HepG2 (cell line): Measurements from ENCODE around the gene ATG16L2. TPM values are rescaled to one million over a fixed set of nuclear protein-coding genes. Genes with fewer than 3 reads are reported as not detected.

Source experiments
- ATAC-seq: fragments of 200-7000 bp; cut with Tn5 transposase; 3 replicates; pipeline ENCODE4 v1.9.1; 2020; ENCODE audit warnings: mild to moderate bottlenecking, moderate library complexity
- BruUV-seq: library from RNA; stranded (reverse); fragments of 400-500 nt; replicated peaks from 2 replicates; lab custom pipeline; 2021; lab: Mats Ljungman, UMichigan
- CTCF ChIA-PET: fragments of 300-600 bp; formaldehyde crosslinking; extraction: SDS; loops from one replicate; lab custom pipeline; 2021; ENCODE audit warnings: low total read pairs, inconsistent platforms, low intra/inter-chr PET ratio; lab: Yijun Ruan, JAX
- POLR2A ChIA-PET: fragments of 350-600 bp; sonication (Branson Sonifier 250); formaldehyde crosslinking; loops from one replicate; lab custom pipeline; 2020; ENCODE audit warnings: antibody characterized with exemption, inconsistent platforms; lab: Yijun Ruan, JAX
- DNase-seq: peaks from one replicate; pipeline ENCODE4 v3.0.0-alpha.2; 2015; ENCODE audit warnings: low spot score
- FAIRE-seq: peaks from 3 replicates; lab custom pipeline; 2011; peaks lifted over from hg19 to GRCh38; lab: Jason Lieb, UNC
- H2AFZ ChIP-seq: one replicate; pipeline ENCODE4 v1.6.1; 2011; ENCODE audit warnings: low read length, inconsistent platforms
- H3K27ac ChIP-seq: fragments of 300-600 bp; 3 replicates; pipeline ENCODE4 v1.8.0; 2011; ENCODE audit warnings: mixed run types, mild to moderate bottlenecking, mixed read lengths, low read length, inconsistent platforms; ENCODE audit not compliant: insufficient read depth; ENCODE audit errors: extremely low read length
- H3K27me3 ChIP-seq, 2 experiments: fragments of 200-600 bp in 1 of 2; 2 replicates in 1 of 2; 3 replicates in 1 of 2; pipeline versions ENCODE4 v1.6.0 to v1.8.0; 2011; ENCODE audit warnings: low read length in 2 of 2, mild to moderate bottlenecking in 2 of 2, moderate library complexity in 2 of 2, inconsistent platforms in 1 of 2; ENCODE audit not compliant: insufficient read depth in 2 of 2, control insufficient read depth in 1 of 2
- H3K36me3 ChIP-seq, 2 experiments: fragments of 200-600 bp in 1 of 2; replicated peaks in 1 of 2; 2 replicates in 1 of 2; 3 replicates in 1 of 2; pipeline versions ENCODE4 v1.5.1 to v1.8.0; 2011; ENCODE audit warnings: low read length in 2 of 2, inconsistent platforms in 1 of 2; ENCODE audit not compliant: insufficient read depth in 2 of 2, control insufficient read depth in 1 of 2
- H3K4me1 ChIP-seq: 2 replicates; pipeline ENCODE4 v1.5.1; 2012; ENCODE audit warnings: low read length, inconsistent platforms; ENCODE audit not compliant: insufficient read depth
- H3K4me2 ChIP-seq: 2 replicates; pipeline ENCODE4 v1.6.0; 2011; ENCODE audit warnings: low read depth, low read length, inconsistent platforms
- H3K4me3 ChIP-seq, 3 experiments: fragments of 200-600 bp in 1 of 3; sonication (generic), shearing (Covaris generic) in 1 of 3; replicated peaks in 1 of 3; 2 replicates each; pipeline ENCODE4 v1.5.1; 2011 to 2016; ENCODE audit warnings: low read length in 3 of 3, inconsistent platforms in 2 of 3, low read depth in 2 of 3, mild to moderate bottlenecking in 2 of 3, control low read depth in 1 of 3, mixed read lengths in 1 of 3; ENCODE audit not compliant: insufficient read depth in 1 of 3
- H3K79me2 ChIP-seq: one replicate; pipeline ENCODE4 v1.6.1; 2011; ENCODE audit warnings: low read length, inconsistent platforms; ENCODE audit not compliant: insufficient read depth
- H3K9ac ChIP-seq: 2 replicates; pipeline ENCODE4 v1.6.0; 2011; ENCODE audit warnings: mild to moderate bottlenecking, low read depth, low read length, inconsistent platforms; ENCODE audit not compliant: insufficient read depth
- H3K9me3 ChIP-seq: 2 replicates; pipeline ENCODE4 v1.5.1; 2012; ENCODE audit warnings: mild to moderate bottlenecking, low read length
- H4K20me1 ChIP-seq: 2 replicates; pipeline ENCODE4 v1.6.0; 2011; ENCODE audit warnings: inconsistent platforms, mild to moderate bottlenecking, low read length, moderate library complexity; ENCODE audit not compliant: insufficient read depth
- ATF2 ChIP-seq: sonication (generic); formaldehyde crosslinking; IDR thresholded peaks from 2 replicates; pipeline ENCODE4 v1.4.0; 2020; ENCODE audit warnings: missing genetic modification reagents
- MZF1 ChIP-seq: sonication (generic); formaldehyde crosslinking; IDR thresholded peaks from 2 replicates; pipeline ENCODE4 v1.8.1; 2023; ENCODE audit warnings: mild to moderate bottlenecking, missing genetic modification reagents, borderline replicate concordance
- TAF15 ChIP-seq: fragments of 200-400 bp; formaldehyde crosslinking; IDR thresholded peaks from one replicate; pipeline ENCODE4 v1.6.1; 2018; ENCODE audit warnings: mild to moderate bottlenecking, low read depth, low read length; ENCODE audit not compliant: poor library complexity, severe bottlenecking
- ZNF142 ChIP-seq: sonication (generic); formaldehyde crosslinking; IDR thresholded peaks from 2 replicates; pipeline ENCODE4 v1.4.0; 2020; ENCODE audit warnings: missing genetic modification reagents
- ZSCAN5A ChIP-seq: sonication (generic); formaldehyde crosslinking; IDR thresholded peaks from 2 replicates; pipeline ENCODE4 v1.8.0; 2022; ENCODE audit warnings: mild to moderate bottlenecking, missing genetic modification reagents, borderline replicate concordance
- WGBS: methylation state at CpG from one replicate; pipeline ENCODE4 v1.1.6; 2017; ENCODE audit warnings: low lambda C conversion rate; 5-methylcytosine and 5-hydroxymethylcytosine counted together
- in situ Hi-C: cut with HindIII; loops from 2 replicates; pipeline ENCODE4 v1.10.0; 2017; ENCODE audit warnings: low pct_unique_long_range_greater_than_20kb; ENCODE audit not compliant: extremely low pct_ligation_motif_present
- intact Hi-C: fragments of 100-400 bp; cut with micrococcal nuclease; formaldehyde crosslinking; loops from one replicate; pipeline ENCODE4 v1.10.0; 2022; ENCODE audit not compliant: unreplicated experiment
- polyA plus RNA-seq, 8 experiments: library from polyadenylated mRNA; depleted of rRNA in 3 of 8; stranded (reverse) in 7 of 8; unstranded in 1 of 8; fragments of >200 nt; fragmentation: Illumina TruSeq in 4 of 8; extraction: Trizol in 4 of 8; gene quantifications; 2 replicates each; pipeline versions ENCODE4 v1.2.1 to v1.2.3, GENCODE V29; 2011 to 2016; ENCODE audit warnings: low read depth in 4 of 8, missing spikeins in 1 of 8, mixed read lengths in 1 of 8; ENCODE audit not compliant: insufficient read depth in 1 of 8
- total RNA-seq, 5 experiments: library from RNA; depleted of rRNA; stranded (reverse); fragments of >200 nt; fragmentation: Illumina TruSeq; extraction: Trizol; gene quantifications; 2 replicates each; pipeline ENCODE4 v1.2.3, GENCODE V29; 2016; ENCODE audit warnings: low read depth in 1 of 5

Gene ATG16L2
- total and polyA plus RNA-seq, 2 of the 13 experiments (the other 11 are each of a cell fraction or from before 2014, with no cell fraction given) = 6.2 to 14.8 TPM

- no peak overlapping the region for H3K9ac ChIP-seq
- POLR2A ChIA-PET = no interaction called here
- H3K79me2 ChIP-seq = no peaks in the 10 kb centered on the region
- H3K4me1 ChIP-seq = no peaks in the 10 kb centered on the region
- FAIRE-seq (no peak), ATAC-seq (no peak), DNase-seq (no peak)
- H3K4me3 ChIP-seq = no peak overlapping the region
- peaks cover 41 to 81% of the 10 kb centered on the region in 2 experiments for H3K36me3 ChIP-seq
- no peak for TF ChIP-seq MZF1 (CRISPR knock-in tag)
- TF ChIP-seq TAF15 = no peak
- no peak for TF ChIP-seq ZNF142 (CRISPR knock-in tag)
- no peak for TF ChIP-seq ATF2 (CRISPR knock-in tag)
- TF ChIP-seq ZSCAN5A = no peak
- H2AFZ ChIP-seq = no peak overlapping the region
- H3K27ac ChIP-seq = no peak overlapping the region
- H3K9me3 ChIP-seq = no peaks in the 10 kb centered on the region
- intact Hi-C loops = no loop called here
- BruUV-seq = no TSS peak
- H4K20me1 ChIP-seq = no peaks in the 10 kb centered on the region
- in situ Hi-C loops = no loop called here
- WGBS = 97% methylated on average over 4 of the region's 4 CpGs
- CTCF ChIA-PET = no interaction called here
- no peak overlapping the region for H3K4me2 ChIP-seq
- no peaks in the 10 kb centered on the region for H3K27me3 ChIP-seq
Measured at GRCh38 chr11:72844356-72844755, 30.1 kb downstream of the ATG16L2 start.
